Peyer's patch (tissue), 4 donors: Measurements from ENCODE around the gene CPXM2.

Source experiments
- POLR2A ChIP-seq, 2 donors: fragments of 450-650 bp; IDR thresholded peaks; one replicate each; pipeline ENCODE4 v1.5.1; 2017; ENCODE audit warnings: antibody characterized with exemption in 2 of 2, mild to moderate bottlenecking in 2 of 2, moderate library complexity in 2 of 2
- TF ChIP-seq, protein P1 (sequence below), 6 experiments: fragments of 450-650 bp in 4 of 6; fragments of 200-600 bp in 2 of 6; sonication (generic) in 1 of 6; IDR thresholded peaks; one replicate each; pipeline ENCODE4 v1.5.1; 2017 to 2019; ENCODE audit warnings: antibody characterized with exemption in 6 of 6, mild to moderate bottlenecking in 3 of 6, moderate library complexity in 1 of 6

DNA sequence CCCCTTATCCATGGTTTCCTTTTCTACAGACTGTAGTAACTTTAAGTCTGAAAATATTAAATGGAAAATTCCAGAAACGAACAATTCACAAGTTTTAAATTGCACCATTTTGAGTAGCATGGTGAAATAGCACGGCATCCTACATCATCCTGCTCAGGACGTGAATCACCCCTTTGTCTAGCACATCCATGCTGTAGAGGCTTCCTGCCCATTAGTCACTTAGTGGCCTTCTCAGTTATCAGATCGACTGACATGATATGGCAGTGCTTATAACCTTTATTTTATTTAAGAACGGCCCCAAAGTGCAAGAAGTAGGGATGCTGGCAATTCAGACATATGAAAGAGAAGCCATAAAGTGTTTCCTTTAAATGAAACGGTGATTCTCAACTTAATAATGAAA is 82.7 kb downstream of the CPXM2 start:
- TF ChIP-seq, protein P1, sequence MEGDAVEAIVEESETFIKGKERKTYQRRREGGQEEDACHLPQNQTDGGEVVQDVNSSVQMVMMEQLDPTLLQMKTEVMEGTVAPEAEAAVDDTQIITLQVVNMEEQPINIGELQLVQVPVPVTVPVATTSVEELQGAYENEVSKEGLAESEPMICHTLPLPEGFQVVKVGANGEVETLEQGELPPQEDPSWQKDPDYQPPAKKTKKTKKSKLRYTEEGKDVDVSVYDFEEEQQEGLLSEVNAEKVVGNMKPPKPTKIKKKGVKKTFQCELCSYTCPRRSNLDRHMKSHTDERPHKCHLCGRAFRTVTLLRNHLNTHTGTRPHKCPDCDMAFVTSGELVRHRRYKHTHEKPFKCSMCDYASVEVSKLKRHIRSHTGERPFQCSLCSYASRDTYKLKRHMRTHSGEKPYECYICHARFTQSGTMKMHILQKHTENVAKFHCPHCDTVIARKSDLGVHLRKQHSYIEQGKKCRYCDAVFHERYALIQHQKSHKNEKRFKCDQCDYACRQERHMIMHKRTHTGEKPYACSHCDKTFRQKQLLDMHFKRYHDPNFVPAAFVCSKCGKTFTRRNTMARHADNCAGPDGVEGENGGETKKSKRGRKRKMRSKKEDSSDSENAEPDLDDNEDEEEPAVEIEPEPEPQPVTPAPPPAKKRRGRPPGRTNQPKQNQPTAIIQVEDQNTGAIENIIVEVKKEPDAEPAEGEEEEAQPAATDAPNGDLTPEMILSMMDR (IDR thresholded peaks at IDR 0.05), result no peak
- TF ChIP-seq POLR2A (IDR thresholded peaks at IDR 0.05), result no peak
